HG03066 (cell line): ENCODE results near the gene SEMA3B.
"Not testable (repeated sequence)": the region's sequence is repeated elsewhere in the genome, so short reads cannot be mapped to it uniquely, and the experiment has no call there.

Experiments used
- ATAC-seq: cut with Tn5 transposase; IDR thresholded peaks from one replicate; pipeline ENCODE4 v1.9.1; 2021; ENCODE audit warnings: low read depth; ENCODE audit not compliant: unreplicated experiment

The SEMA3B gene

DNA sequence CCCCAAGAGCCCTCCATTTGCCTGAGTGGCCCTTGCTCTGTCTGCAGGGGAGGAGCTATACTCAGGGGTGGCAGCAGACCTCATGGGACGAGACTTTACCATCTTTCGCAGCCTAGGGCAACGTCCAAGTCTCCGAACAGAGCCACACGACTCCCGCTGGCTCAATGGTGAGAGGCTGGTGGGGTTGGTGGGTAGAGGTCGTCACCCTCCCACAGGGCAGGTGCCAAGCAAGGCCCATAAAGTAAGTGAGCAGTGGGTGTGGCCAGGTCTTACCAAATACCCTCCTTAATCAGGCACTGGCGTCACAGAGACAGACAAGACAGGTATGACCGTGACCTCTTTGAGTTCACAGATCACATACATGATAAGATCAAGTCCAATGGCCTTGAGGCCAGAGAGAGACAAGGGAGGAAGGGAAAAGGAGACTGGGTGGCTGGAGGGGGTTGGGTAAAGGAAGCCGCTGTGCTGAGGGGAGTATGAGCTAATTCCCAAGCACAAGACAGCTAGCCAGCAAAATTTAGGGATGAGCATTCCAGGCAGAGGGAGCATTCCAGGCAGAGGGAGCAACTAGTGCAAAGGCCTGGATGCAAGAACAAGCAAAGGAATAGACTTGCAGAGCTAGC lies 2.5 kb downstream of the SEMA3B start:
- ATAC-seq: no peak

- not testable (repeated sequence) for ATAC-seq
Measured at GRCh38 chr3:50272538-50272910, 3.6 kb downstream of the SEMA3B start.

- ATAC-seq: peak; percentile 78
Measured at GRCh38 chr3:50272911-50273688, 4.2 kb downstream of the SEMA3B start.

DNA sequence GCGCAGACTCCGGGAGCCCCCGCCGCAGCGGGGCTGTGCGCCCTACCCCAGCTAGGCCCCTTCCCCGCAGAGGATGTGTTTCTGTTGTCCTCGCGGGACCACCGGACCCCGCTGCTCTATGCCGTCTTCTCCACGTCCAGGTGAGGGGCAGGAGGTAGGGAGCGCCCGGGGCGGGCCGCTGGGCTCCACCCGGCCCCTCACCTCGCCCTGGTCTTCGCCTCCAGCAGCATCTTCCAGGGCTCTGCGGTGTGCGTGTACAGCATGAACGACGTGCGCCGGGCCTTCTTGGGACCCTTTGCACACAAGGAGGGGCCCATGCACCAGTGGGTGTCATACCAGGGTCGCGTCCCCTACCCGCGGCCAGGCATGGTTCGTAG lies 4.7 kb downstream of the SEMA3B start:
- no peak for ATAC-seq

GRCh38 chr3:50274371-50275104 lies 5.6 kb downstream of the SEMA3B start:
- no peak for ATAC-seq

GRCh38 chr3:50275141-50275995 lies 6.4 kb downstream of the SEMA3B start:
- no peak for ATAC-seq

DNA sequence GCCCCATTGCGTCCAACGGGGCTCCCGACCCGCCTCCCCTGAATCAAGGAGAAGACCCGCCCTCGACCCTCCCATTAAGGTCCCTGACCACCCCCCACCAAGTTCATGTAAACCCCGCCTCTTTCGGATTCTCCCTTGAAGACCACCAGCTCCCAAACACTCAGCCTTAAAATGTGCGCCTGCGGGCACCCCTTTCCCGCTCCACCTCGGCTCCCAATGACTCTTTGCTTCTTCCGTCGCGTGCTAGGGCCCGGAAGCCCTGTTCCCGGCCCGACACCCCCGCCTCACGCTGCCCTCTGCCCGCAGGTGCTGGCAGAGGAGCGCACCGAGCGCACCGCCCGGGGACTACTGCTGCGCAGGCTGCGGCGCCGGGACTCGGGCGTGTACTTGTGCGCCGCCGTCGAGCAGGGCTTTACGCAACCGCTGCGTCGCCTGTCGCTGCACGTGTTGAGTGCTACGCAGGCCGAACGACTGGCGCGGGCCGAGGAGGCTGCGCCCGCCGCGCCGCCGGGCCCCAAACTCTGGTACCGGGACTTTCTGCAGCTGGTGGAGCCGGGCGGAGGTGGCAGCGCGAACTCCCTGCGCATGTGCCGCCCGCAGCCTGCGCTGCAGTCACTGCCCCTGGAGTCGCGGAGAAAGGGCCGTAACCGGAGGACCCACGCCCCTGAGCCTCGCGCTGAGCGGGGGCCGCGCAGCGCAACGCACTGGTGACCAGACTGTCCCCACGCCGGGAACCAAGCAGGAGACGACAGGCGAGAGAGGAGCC lies 7.2 kb downstream of the SEMA3B start:
- ATAC-seq: no peak

DNA sequence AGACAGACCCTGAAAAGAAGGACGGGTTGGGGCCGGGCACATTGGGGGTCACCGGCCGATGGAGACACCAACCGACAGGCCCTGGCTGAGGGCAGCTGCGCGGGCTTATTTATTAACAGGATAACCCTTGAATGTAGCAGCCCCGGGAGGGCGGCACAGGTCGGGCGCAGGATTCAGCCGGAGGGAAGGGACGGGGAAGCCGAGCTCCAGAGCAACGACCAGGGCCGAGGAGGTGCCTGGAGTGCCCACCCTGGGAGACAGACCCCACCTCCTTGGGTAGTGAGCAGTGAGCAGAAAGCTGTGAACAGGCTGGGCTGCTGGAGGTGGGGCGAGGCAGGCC lies 7.8 kb downstream of the SEMA3B start:
- no peak for ATAC-seq

DNA sequence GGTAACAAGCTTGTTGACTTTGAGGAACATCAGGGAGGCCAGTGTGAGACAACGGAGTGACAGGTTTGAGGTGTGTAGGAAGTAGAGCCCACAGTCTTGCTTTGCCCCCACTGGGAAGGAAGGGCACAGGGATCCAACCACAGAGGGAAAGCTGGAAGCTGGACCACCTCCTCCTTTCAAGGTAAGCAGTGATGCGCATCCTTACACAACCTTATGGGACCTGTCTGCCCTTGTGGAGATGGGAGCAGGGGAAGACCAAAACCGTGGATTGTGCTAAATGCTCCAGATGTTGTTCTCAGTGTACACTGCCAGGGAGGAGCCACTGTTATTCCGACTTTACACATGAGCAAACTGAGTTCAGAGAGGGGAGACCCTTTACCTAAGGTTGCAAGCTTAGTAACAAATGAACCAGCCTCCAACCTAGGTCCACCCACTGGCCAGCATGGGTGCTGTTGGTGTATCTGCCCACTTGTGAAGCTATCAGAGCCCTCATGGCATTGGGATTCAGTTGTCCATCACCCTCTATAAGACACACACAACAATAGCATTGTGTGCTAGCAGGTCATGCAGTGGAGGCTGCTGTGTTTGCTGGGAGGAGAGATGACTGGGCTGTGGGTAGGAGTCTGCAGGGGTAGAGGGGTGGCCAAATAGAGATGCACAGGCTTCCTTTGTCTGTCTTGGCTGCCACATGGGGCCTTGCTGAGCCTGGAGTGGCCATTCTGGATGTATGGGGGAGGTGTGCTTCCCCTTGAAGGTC lies 9.4 kb downstream of the SEMA3B start:
- no peak for ATAC-seq

DNA sequence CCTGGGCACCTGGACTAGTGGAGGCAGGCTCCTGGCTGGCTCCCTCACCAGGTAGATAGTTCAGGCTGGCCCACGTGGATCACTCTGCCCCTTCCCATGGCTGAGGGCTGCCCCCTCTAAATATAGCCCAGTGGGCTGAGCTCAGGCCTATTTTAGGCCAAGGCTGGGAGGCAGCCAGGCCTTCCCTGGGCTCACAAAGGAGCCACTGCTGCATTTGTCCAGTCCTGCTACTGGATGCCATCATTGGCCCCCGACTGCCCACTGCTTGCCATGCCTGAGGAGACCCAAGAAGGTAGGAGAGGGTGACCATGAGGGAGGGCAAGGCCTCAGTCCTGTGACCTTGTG lies 9.9 kb downstream of the SEMA3B start, which contains the start of gene LSMEM2:
LSMEM2 (plus strand) TSS at position 208 of the 345 bp plus-strand sequence; CDS start at position 235, 27 bp downstream.
- no peak for ATAC-seq

GRCh38 chr3:50279255-50280016 lies 10.5 kb downstream of the SEMA3B start:
- no peak for ATAC-seq

GRCh38 chr3:50284121-50284520 lies 15.2 kb downstream of the SEMA3B start:
- ATAC-seq: not testable (repeated sequence)

DNA sequence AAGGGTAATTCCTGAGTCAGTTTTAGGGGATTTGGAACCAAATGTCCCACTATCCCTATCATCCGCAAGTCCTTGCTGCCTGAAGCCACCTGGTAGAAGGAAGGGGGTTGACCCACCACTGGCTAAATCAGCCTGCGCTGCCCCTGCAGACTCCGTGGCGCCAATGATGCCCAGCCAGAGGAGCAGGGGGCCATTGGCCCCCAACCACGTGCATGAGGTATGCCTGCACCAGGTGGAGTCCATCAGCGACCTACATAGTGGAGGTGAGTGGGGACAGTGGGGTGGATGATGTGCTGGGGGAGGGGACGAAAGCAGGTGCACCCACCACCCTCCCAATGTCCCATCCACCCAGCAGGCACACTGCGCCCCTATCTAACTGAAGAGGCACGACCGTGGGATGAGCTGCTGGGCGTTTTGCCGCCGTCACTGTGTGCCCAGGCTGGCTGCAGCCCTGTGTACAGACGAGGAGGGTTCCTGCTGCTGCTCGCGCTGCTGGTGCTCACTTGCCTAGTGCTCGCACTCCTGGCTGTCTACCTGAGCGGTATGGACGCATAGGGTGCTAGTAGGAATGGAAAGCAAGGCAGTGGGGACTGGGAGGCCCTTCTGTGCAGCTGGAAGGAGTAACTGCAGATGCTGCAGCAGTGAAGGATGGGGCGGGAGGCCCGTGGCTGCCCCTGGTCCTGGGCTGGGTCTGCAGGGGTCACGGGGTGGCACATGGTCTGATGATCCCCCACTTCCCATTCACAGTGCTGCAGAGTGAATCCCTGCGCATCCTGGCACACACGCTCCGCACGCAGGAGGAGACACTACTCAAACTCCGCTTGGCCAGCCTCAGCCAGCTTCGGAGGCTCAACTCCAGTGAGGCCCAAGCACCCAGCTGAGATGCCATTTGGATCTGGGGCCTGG lies 17.6 kb downstream of the SEMA3B start:
- ATAC-seq: no peak

DNA sequence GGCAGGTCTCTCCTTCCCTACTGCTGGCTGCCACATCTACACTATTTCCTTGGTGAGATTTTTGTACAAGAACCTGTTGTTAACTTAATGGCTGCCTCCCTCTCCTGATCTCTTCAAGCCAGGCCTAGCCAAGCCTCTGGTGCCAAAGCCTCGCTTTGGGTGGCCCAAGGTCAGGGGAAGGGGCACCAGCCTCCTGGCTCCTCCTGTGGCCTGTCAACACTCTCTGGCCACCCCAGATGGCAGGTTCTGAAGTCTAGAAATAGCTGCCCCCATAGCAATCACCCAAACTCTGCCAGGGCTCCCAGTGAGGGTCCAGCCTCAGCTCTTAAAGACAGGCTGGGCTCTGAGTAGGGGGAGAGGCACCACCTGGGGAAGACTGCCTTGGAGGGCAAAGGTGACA lies 18.3 kb downstream of the SEMA3B start:
- ATAC-seq: no peak

GRCh38 chr3:50288387-50289007 lies 19.6 kb downstream of the SEMA3B start:
- no peak for ATAC-seq

DNA sequence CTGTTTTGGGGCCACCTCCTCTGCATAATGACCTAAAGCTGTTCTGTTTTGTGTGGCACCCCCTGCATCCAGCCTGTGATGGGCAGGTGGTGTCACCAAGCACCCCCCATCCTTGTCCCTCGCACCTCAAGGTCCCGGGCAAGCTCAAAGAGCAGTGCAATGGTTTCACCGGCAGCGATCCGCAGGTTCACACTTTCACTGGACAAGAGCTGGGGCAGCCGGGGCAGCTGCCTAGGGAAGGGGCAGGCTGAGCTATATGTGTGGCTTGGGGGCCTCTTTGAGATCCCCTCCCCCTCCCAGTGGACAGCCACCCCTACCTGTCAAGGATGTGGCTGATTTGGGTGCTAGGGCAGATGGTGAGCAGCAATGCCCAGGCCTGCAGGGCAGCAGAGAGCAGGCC lies 20.2 kb downstream of the SEMA3B start:
- ATAC-seq: no peak

- no peak for ATAC-seq
Measured at GRCh38 chr3:50290161-50290641, 21.3 kb downstream of the SEMA3B start.
